IMR-90 (cell line): ENCODE results near the gene MAMDC4. TPM values are rescaled to one million over a fixed set of nuclear protein-coding genes. Genes with fewer than 3 reads are reported as not detected.

Source experiments
- ATAC-seq: fragments of 200-7000 bp; cut with Tn5 transposase; 2 replicates; pipeline ENCODE4 v1.9.1; 2020; ENCODE audit warnings: low read depth, mild to moderate bottlenecking, moderate library complexity
- BruUV-seq: library from RNA; stranded (reverse); fragments of 400-500 nt; replicated peaks from 2 replicates; lab custom pipeline; 2021; lab: Mats Ljungman, UMichigan
- CTCF ChIA-PET: fragments of 300-600 bp; formaldehyde crosslinking; extraction: SDS; loops from one replicate; lab custom pipeline; 2021; ENCODE audit warnings: antibody characterized with exemption; lab: Yijun Ruan, JAX
- POLR2A ChIA-PET: fragments of 300-600 bp; sonication (Branson Sonifier 250); formaldehyde crosslinking; loops from one replicate; lab custom pipeline; 2022; ENCODE audit warnings: antibody characterized with exemption; ENCODE audit not compliant: unreplicated experiment; lab: Charles Lee
- DNase-seq: peaks from one replicate; pipeline ENCODE4 v3.0.0; 2013
- H2AFZ ChIP-seq: replicated peaks from 2 replicates; pipeline ENCODE3; 2013; ENCODE audit warnings: low read length, mild to moderate bottlenecking; ENCODE audit not compliant: poor library complexity
- H2AK5ac ChIP-seq: 2 replicates; pipeline ENCODE4 v1.6.1; 2013; ENCODE audit warnings: low read depth, low read length, inconsistent platforms
- H2AK9ac ChIP-seq: replicated peaks from 2 replicates; pipeline ENCODE3; 2013; ENCODE audit warnings: mild to moderate bottlenecking, low read depth, low read length, moderate library complexity; ENCODE audit not compliant: poor library complexity
- H2BK120ac ChIP-seq: 2 replicates; pipeline ENCODE4 v1.6.1; 2013; ENCODE audit warnings: low read depth, low read length, inconsistent platforms
- H2BK15ac ChIP-seq: 3 replicates; pipeline ENCODE4 v1.6.1; 2013; ENCODE audit warnings: low read depth, low read length, inconsistent platforms
- H2BK20ac ChIP-seq: 2 replicates; pipeline ENCODE4 v1.6.1; 2013; ENCODE audit warnings: low read depth, mild to moderate bottlenecking, inconsistent platforms, low read length, moderate library complexity
- H2BK5ac ChIP-seq: 2 replicates; pipeline ENCODE4 v1.6.1; 2013; ENCODE audit warnings: mild to moderate bottlenecking, low read depth, low read length, inconsistent platforms; ENCODE audit not compliant: poor library complexity, severe bottlenecking
- H3K14ac ChIP-seq: replicated peaks from 2 replicates; pipeline ENCODE4 v1.6.1; 2013; ENCODE audit warnings: low read depth, low read length, inconsistent platforms
- H3K18ac ChIP-seq: 2 replicates; pipeline ENCODE4 v1.6.1; 2013; ENCODE audit warnings: low read depth, low read length, control low read depth
- H3K23ac ChIP-seq: 2 replicates; pipeline ENCODE4 v1.6.1; 2013; ENCODE audit warnings: low read depth, low read length, inconsistent platforms
- H3K27ac ChIP-seq: 2 replicates; pipeline ENCODE4 v1.5.1; 2013; ENCODE audit warnings: mild to moderate bottlenecking, control low read depth, low read length; ENCODE audit not compliant: insufficient read depth
- H3K27me3 ChIP-seq: 2 replicates; pipeline ENCODE4 v1.6.1; 2013; ENCODE audit warnings: low read length; ENCODE audit not compliant: control insufficient read depth, insufficient read depth
- H3K36me3 ChIP-seq: 2 replicates; pipeline ENCODE4 v1.6.1; 2013; ENCODE audit warnings: low read length, mixed read lengths; ENCODE audit not compliant: control insufficient read depth, insufficient read depth
- H3K4ac ChIP-seq: 2 replicates; pipeline ENCODE4 v1.6.1; 2013; ENCODE audit warnings: low read depth, low read length, inconsistent platforms
- H3K4me1 ChIP-seq: 2 replicates; pipeline ENCODE4 v1.6.1; 2013; ENCODE audit warnings: low read length, mixed read lengths; ENCODE audit not compliant: control insufficient read depth, insufficient read depth
- H3K4me2 ChIP-seq: 2 replicates; pipeline ENCODE4 v1.6.1; 2013; ENCODE audit warnings: low read depth, mild to moderate bottlenecking, control low read depth, low read length, moderate library complexity
- H3K4me3 ChIP-seq: 2 replicates; pipeline ENCODE4 v1.5.1; 2013; ENCODE audit warnings: low read depth, mild to moderate bottlenecking, control low read depth, low read length, moderate library complexity; ENCODE audit not compliant: insufficient read depth
- H3K56ac ChIP-seq: 2 replicates; pipeline ENCODE4 v1.6.1; 2013; ENCODE audit warnings: low read length, inconsistent platforms; ENCODE audit not compliant: insufficient read depth; ENCODE audit errors: extremely low read depth
- H3K79me1 ChIP-seq, 2 experiments: 2 replicates each; pipeline ENCODE4 v1.6.1; 2013; ENCODE audit warnings: low read length in 2 of 2, inconsistent platforms in 1 of 2, low read depth in 1 of 2
- H3K9ac ChIP-seq: 2 replicates; pipeline ENCODE4 v1.6.1; 2013; ENCODE audit warnings: low read depth, low read length, control low read depth
- H3K9me1 ChIP-seq: 2 replicates; pipeline ENCODE4 v1.6.1; 2013; ENCODE audit warnings: low read length, inconsistent platforms; ENCODE audit not compliant: insufficient read depth
- H3K9me3 ChIP-seq: 2 replicates; pipeline ENCODE4 v1.6.1; 2013; ENCODE audit warnings: low read length; ENCODE audit not compliant: control insufficient read depth, insufficient read depth
- H4K20me1 ChIP-seq: 2 replicates; pipeline ENCODE4 v1.6.1; 2013; ENCODE audit warnings: low read length, inconsistent platforms; ENCODE audit not compliant: insufficient read depth
- H4K5ac ChIP-seq: 2 replicates; pipeline ENCODE4 v1.6.1; 2013; ENCODE audit warnings: mild to moderate bottlenecking, low read depth, low read length, control low read depth
- H4K8ac ChIP-seq, 2 experiments: 2 replicates each; pipeline ENCODE4 v1.6.1; 2013; ENCODE audit warnings: low read depth in 2 of 2, low read length in 2 of 2, control low read depth in 1 of 2, inconsistent platforms in 1 of 2
- H4K91ac ChIP-seq: 2 replicates; pipeline ENCODE4 v1.6.1; 2013; ENCODE audit warnings: low read depth, low read length, inconsistent platforms; ENCODE audit not compliant: insufficient read depth
- BHLHE40 ChIP-seq: fragments of 150-350 bp; IDR thresholded peaks from 2 replicates; pipeline ENCODE4 v1.6.1; 2016; ENCODE audit warnings: mild to moderate bottlenecking, low read depth, low read length
- CEBPB ChIP-seq: IDR thresholded peaks from 2 replicates; pipeline ENCODE4 v1.6.1; 2012; ENCODE audit warnings: low read depth, low read length, improper control_type of control experiment
- CHD1 ChIP-seq: IDR thresholded peaks from 2 replicates; pipeline ENCODE4 v1.6.1; 2012; ENCODE audit warnings: low read depth, low read length, improper control_type of control experiment
- CTCF ChIP-seq: conservative IDR thresholded peaks from 2 replicates; pipeline ENCODE4 v1.5.1; 2012; ENCODE audit warnings: mild to moderate bottlenecking, low read depth, low read length, improper control_type of control experiment
- MAFK ChIP-seq: IDR thresholded peaks from 2 replicates; pipeline ENCODE4 v1.6.1; 2012; ENCODE audit warnings: low read depth, low read length, improper control_type of control experiment
- NFE2L2 ChIP-seq: fragments of 150-350 bp; IDR thresholded peaks from 2 replicates; pipeline ENCODE4 v1.6.1; 2016; ENCODE audit warnings: low read depth, mild to moderate bottlenecking, low read length
- RAD21 ChIP-seq: IDR thresholded peaks from 2 replicates; pipeline ENCODE4 v1.6.1; 2012; ENCODE audit warnings: low read length, improper control_type of control experiment
- RFX5 ChIP-seq: IDR thresholded peaks from 2 replicates; pipeline ENCODE4 v1.8.0; 2012; ENCODE audit warnings: low read depth, mild to moderate bottlenecking, low read length, moderate library complexity
- SMC3 ChIP-seq: fragments of 150-350 bp; IDR thresholded peaks from 2 replicates; pipeline ENCODE4 v1.6.1; 2016; ENCODE audit warnings: low read depth, mild to moderate bottlenecking, antibody characterized with exemption, low read length, moderate library complexity
- WGBS, 2 experiments: methylation state at CpG; one replicate each; pipeline versions ENCODE4 v1.1.5 to v1.1.7; 2013; ENCODE audit warnings: missing lambda C conversion rate in 2 of 2; ENCODE audit not compliant: insufficient read length in 1 of 2; ENCODE audit errors: extremely low coverage in 2 of 2; 5-methylcytosine and 5-hydroxymethylcytosine counted together
- dilution Hi-C: fragments of 300-500 bp; cut with HindIII; formaldehyde crosslinking; loops from one replicate; pipeline ENCODE4 v1.14.3; 2018; ENCODE audit warnings: low sequenced_read_pairs; ENCODE audit not compliant: unreplicated experiment
- in situ Hi-C: fragments of 300-500 bp; cut with MboI; formaldehyde crosslinking; loops from 3 replicates; pipeline ENCODE4 v1.14.3; 2019; ENCODE audit warnings: low sequenced_read_pairs, inconsistent platforms, mixed read lengths
- intact Hi-C: fragments of 100-400 bp; cut with micrococcal nuclease; formaldehyde crosslinking; loops from 2 replicates; pipeline ENCODE4 v1.10.0; 2022
- polyA plus RNA-seq, 3 experiments: library from polyadenylated mRNA; depleted of rRNA; stranded (reverse); fragments of >200 nt; gene quantifications; 2 replicates each; pipeline ENCODE4 v1.2.3, GENCODE V29; 2012; ENCODE audit warnings: low replicate concordance in 1 of 3
- total RNA-seq: library from RNA; depleted of rRNA; stranded (reverse); fragments of >200 nt; gene quantifications from 2 replicates; pipeline ENCODE4 v1.2.3, GENCODE V29; 2012
- TF ChIP-seq, protein P1 (sequence below): fragments of 150-350 bp; IDR thresholded peaks from 2 replicates; pipeline ENCODE4 v1.6.1; 2016; ENCODE audit warnings: low read depth, mild to moderate bottlenecking, low read length, moderate library complexity, borderline replicate concordance
- TF ChIP-seq, protein P2 (sequence below): fragments of 150-350 bp; IDR thresholded peaks from 2 replicates; pipeline ENCODE4 v1.6.1; 2017; ENCODE audit warnings: mild to moderate bottlenecking, antibody characterized with exemption, low read length, low read depth

MAMDC4 gene
- total and polyA plus RNA-seq, 2 of the 4 experiments (the other 2 are of a cell fraction), result 0.18 to 3.5 TPM

DNA sequence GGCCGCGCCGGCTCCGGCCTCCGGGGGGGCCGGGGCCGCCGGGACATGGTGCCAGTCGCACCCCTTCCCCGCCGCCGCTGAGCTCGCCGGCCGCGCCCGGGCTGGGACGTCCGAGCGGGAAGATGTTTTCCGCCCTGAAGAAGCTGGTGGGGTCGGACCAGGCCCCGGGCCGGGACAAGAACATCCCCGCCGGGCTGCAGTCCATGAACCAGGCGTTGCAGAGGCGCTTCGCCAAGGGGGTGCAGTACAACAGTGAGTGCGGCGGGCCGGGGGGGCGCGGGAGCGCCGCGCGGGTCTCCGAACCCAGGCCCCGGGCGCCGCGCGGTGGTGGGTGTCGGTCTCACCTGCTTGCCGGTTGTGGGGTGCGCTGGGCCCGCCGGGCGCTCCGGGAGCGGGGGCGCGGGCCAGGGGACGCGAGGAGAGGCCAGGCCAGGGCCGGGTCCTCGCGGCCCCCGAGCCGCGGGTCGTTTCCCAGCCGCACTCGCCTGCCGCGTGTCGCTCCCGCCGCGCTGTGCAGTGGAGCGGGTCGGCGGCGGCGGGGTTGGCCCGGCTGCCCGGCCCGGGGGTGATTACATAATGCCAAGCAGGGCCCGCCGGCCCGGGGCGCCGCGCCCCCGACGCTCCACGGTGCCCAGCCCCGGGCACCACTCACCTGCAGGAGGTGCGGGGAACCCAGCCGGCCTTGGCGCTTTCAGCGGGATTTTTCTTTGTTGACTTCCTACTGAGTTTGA is 43.9 kb upstream of the MAMDC4 start:
- Histone ChIP-seq H3K4me3 (peak overlapping the region; percentile 75), H3K79me1 (peaks cover 32 to 53% of the 10 kb centered on the region in 2 experiments), H3K4me2 (peak overlapping the region; percentile 90), H2BK120ac (no peak overlapping the region), H4K8ac (peak overlapping the region in 1 of 2 experiments; percentile 64; a peak in 2 of 4 replicates), H3K36me3 (peaks cover 7% of the 10 kb centered on the region), H2AK9ac (peak overlapping the region; percentile 81), H4K5ac (no peak overlapping the region), H3K56ac (peak overlapping the region; percentile 52; the same call in 1 of the 2 replicates), H3K9ac (peak overlapping the region; percentile 85), H2BK5ac (peak overlapping the region; percentile 32), H2AK5ac (no peak overlapping the region), H2BK20ac (no peak overlapping the region), H3K14ac (peak overlapping the region; percentile 48), H3K18ac (no peak overlapping the region), H2AFZ (peak overlapping the region; percentile 99), H3K27me3 (no peaks in the 10 kb centered on the region), H3K9me1 (peaks cover 4% of the 10 kb centered on the region), H4K20me1 (peaks cover 19% of the 10 kb centered on the region; the same call in 1 of the 2 replicates), H4K91ac (peak overlapping the region; percentile 54; the same call in 1 of the 2 replicates), H3K23ac (peak overlapping the region; percentile 70), H3K4ac (peak overlapping the region; percentile 83), H2BK15ac (no peak overlapping the region), H3K4me1 (peaks cover 13% of the 10 kb centered on the region), H3K27ac (peak overlapping the region; percentile 86), H3K9me3 (no peaks in the 10 kb centered on the region)
- in situ Hi-C loops (no loop called here), dilution Hi-C loops (no loop called here), intact Hi-C loops (no loop called here)
- POLR2A ChIA-PET, result no interaction called here
- BruUV-seq, result no TSS peak
- 1% methylated on average over 29 of the region's 93 CpGs; no CpG with 5 or more reads in 1 of the 2 experiments for WGBS, 2 experiments
- no peak for TF ChIP-seq SMC3
- TF ChIP-seq BHLHE40, result no peak
- TF ChIP-seq NFE2L2, result no peak
- TF ChIP-seq, protein P1, sequence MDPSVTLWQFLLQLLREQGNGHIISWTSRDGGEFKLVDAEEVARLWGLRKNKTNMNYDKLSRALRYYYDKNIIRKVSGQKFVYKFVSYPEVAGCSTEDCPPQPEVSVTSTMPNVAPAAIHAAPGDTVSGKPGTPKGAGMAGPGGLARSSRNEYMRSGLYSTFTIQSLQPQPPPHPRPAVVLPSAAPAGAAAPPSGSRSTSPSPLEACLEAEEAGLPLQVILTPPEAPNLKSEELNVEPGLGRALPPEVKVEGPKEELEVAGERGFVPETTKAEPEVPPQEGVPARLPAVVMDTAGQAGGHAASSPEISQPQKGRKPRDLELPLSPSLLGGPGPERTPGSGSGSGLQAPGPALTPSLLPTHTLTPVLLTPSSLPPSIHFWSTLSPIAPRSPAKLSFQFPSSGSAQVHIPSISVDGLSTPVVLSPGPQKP, result no peak
- no peak for TF ChIP-seq CTCF
- no peak for TF ChIP-seq MAFK
- no peak for TF ChIP-seq RAD21
- TF ChIP-seq, protein P2, sequence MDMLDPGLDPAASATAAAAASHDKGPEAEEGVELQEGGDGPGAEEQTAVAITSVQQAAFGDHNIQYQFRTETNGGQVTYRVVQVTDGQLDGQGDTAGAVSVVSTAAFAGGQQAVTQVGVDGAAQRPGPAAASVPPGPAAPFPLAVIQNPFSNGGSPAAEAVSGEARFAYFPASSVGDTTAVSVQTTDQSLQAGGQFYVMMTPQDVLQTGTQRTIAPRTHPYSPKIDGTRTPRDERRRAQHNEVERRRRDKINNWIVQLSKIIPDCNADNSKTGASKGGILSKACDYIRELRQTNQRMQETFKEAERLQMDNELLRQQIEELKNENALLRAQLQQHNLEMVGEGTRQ, result no peak
- TF ChIP-seq RFX5, result no peak
- no peak for TF ChIP-seq CEBPB
- no peak for TF ChIP-seq CHD1
- CTCF ChIA-PET, result no interaction called here
- peak; percentile 47 for ATAC-seq
- DNase-seq, result no peak
